Naive B cell (primary cell): ENCODE results near the gene SCN3B. TPM values are rescaled to one million over a fixed set of nuclear protein-coding genes. Genes with fewer than 3 reads are reported as not detected.

Source experiments
- ATAC-seq, 2 donors: fragments of 150-1000 bp; cut with Tn5 transposase; 2 replicates each; pipeline ENCODE4 v1.10.0; 2021; ENCODE audit warnings: low read depth in 2 of 2, mild to moderate bottlenecking in 2 of 2, moderate library complexity in 2 of 2
- DNase-seq: peaks from one replicate; pipeline ENCODE4 v3.0.0; 2022
- H3K27ac Mint-ChIP-seq, 6 donors: one replicate each; pipeline ENCODE4 v1.8.0; 2020 to 2022; ENCODE audit warnings: mild to moderate bottlenecking in 6 of 6, mixed read lengths in 6 of 6, moderate library complexity in 5 of 6, inconsistent platforms in 2 of 6
- H3K27me3 Mint-ChIP-seq, 3 donors: one replicate each; pipeline ENCODE4 v1.8.0; 2021 to 2022; ENCODE audit warnings: mixed read lengths in 3 of 3, mild to moderate bottlenecking in 1 of 3
- H3K36me3 Mint-ChIP-seq, 2 donors: one replicate each; pipeline ENCODE4 v1.8.0; 2020 to 2022; ENCODE audit warnings: mixed read lengths in 2 of 2, inconsistent platforms in 1 of 2, mild to moderate bottlenecking in 1 of 2
- H3K4me1 Mint-ChIP-seq, 3 donors: one replicate each; pipeline ENCODE4 v1.8.0; 2020 to 2022; ENCODE audit warnings: mixed read lengths in 3 of 3, inconsistent platforms in 1 of 3, mild to moderate bottlenecking in 1 of 3, moderate library complexity in 1 of 3
- H3K4me3 Mint-ChIP-seq, 8 donors: one replicate each; pipeline ENCODE4 v1.8.0; 2020 to 2022; ENCODE audit warnings: mild to moderate bottlenecking in 8 of 8, mixed read lengths in 8 of 8, moderate library complexity in 8 of 8, inconsistent platforms in 2 of 8
- H3K9me3 Mint-ChIP-seq, 7 donors: one replicate each; pipeline ENCODE4 v1.8.0; 2020 to 2022; ENCODE audit warnings: mixed read lengths in 7 of 7, mild to moderate bottlenecking in 5 of 7, inconsistent platforms in 2 of 7, moderate library complexity in 1 of 7
- polyA plus RNA-seq, 6 donors: library from polyadenylated mRNA; unstranded; fragments of 300-500 nt; fragmentation: Illumina TruSeq; gene quantifications; one replicate each; pipeline ENCODE4 v1.2.3, GENCODE V29; 2021; ENCODE audit warnings: low read depth in 6 of 6

The SCN3B gene
- polyA plus RNA-seq, 6 donors from 2014 or later = 0.10 TPM; not detected in 5

GRCh38 chr11:123645286-123645975 is 9.0 kb downstream of the SCN3B start:
- peaks cover 21 to 52% (median 41%) of the 10 kb centered on the region in 3 donors for H3K27me3 Mint-ChIP-seq
- no peak for ATAC-seq
- no peak overlapping the region for H3K4me3 Mint-ChIP-seq
- H3K36me3 Mint-ChIP-seq = no peaks in the 10 kb centered on the region
- no peak for DNase-seq
- no peaks in the 10 kb centered on the region for H3K9me3 Mint-ChIP-seq
- no peak overlapping the region for H3K27ac Mint-ChIP-seq
- peaks cover 3 to 6% (median 5%) of the 10 kb centered on the region in 3 donors for H3K4me1 Mint-ChIP-seq

GRCh38 chr11:123642435-123642834 is 12.0 kb downstream of the SCN3B start:
- H3K4me1 Mint-ChIP-seq = peaks cover 3 to 6% (median 5%) of the 10 kb centered on the region in 3 donors
- H3K9me3 Mint-ChIP-seq = peaks cover 0 to 2% (median 0%) of the 10 kb centered on the region in 7 donors
- H3K4me3 Mint-ChIP-seq = no peak overlapping the region
- peaks cover 25 to 76% (median 59%) of the 10 kb centered on the region in 3 donors for H3K27me3 Mint-ChIP-seq
- H3K27ac Mint-ChIP-seq = no peak overlapping the region
- no peaks in the 10 kb centered on the region for H3K36me3 Mint-ChIP-seq
- DNase-seq = no peak
- no peak for ATAC-seq

GRCh38 chr11:123641495-123641840 is 13.0 kb downstream of the SCN3B start:
- H3K9me3 Mint-ChIP-seq = peaks cover 0 to 2% (median 0%) of the 10 kb centered on the region in 7 donors
- no peak for ATAC-seq
- H3K4me1 Mint-ChIP-seq = peaks cover 3 to 6% (median 5%) of the 10 kb centered on the region in 3 donors
- no peak overlapping the region for H3K4me3 Mint-ChIP-seq
- no peak overlapping the region for H3K27ac Mint-ChIP-seq
- DNase-seq = no peak
- peaks cover 20 to 76% (median 59%) of the 10 kb centered on the region in 3 donors for H3K27me3 Mint-ChIP-seq
- H3K36me3 Mint-ChIP-seq = no peaks in the 10 kb centered on the region

- Mint-ChIP-seq H3K4me1 (peaks cover 3 to 6% (median 5%) of the 10 kb centered on the region in 3 donors), H3K27ac (peak overlapping the region in 1 of 6 donors; percentile 15), H3K4me3 (no peak overlapping the region), H3K36me3 (no peaks in the 10 kb centered on the region), H3K27me3 (peaks cover 14 to 70% (median 55%) of the 10 kb centered on the region in 3 donors), H3K9me3 (peaks cover 0 to 2% (median 0%) of the 10 kb centered on the region in 7 donors)
- DNase-seq (peak; percentile 13), ATAC-seq (peak; percentile 51 to 58)
Measured at GRCh38 chr11:123640677-123641494, 13.5 kb downstream of the SCN3B start.

GRCh38 chr11:123640029-123640428 is 14.4 kb downstream of the SCN3B start:
- H3K4me3 Mint-ChIP-seq = no peak overlapping the region
- peaks cover 3 to 6% (median 5%) of the 10 kb centered on the region in 3 donors for H3K4me1 Mint-ChIP-seq
- ATAC-seq (no peak), DNase-seq (no peak)
- peaks cover 16 to 66% (median 58%) of the 10 kb centered on the region in 3 donors for H3K27me3 Mint-ChIP-seq
- H3K27ac Mint-ChIP-seq = no peak overlapping the region
- peaks cover 0 to 2% (median 0%) of the 10 kb centered on the region in 7 donors for H3K9me3 Mint-ChIP-seq
- no peaks in the 10 kb centered on the region for H3K36me3 Mint-ChIP-seq

- DNase-seq = no peak
- no peaks in the 10 kb centered on the region for H3K9me3 Mint-ChIP-seq
- no peaks in the 10 kb centered on the region for H3K36me3 Mint-ChIP-seq
- H3K4me3 Mint-ChIP-seq = no peak overlapping the region
- H3K27me3 Mint-ChIP-seq = peaks cover 14 to 35% (median 20%) of the 10 kb centered on the region in 3 donors
- no peak for ATAC-seq
- no peaks in the 10 kb centered on the region for H3K4me1 Mint-ChIP-seq
- no peak overlapping the region for H3K27ac Mint-ChIP-seq
Measured at GRCh38 chr11:123630126-123630608, 24.3 kb downstream of the SCN3B start.

- ATAC-seq (no peak), DNase-seq (no peak)
- Mint-ChIP-seq H3K9me3 (no peaks in the 10 kb centered on the region), H3K36me3 (no peaks in the 10 kb centered on the region), H3K4me1 (no peaks in the 10 kb centered on the region), H3K27ac (peak overlapping the region in 1 of 6 donors; percentile 8), H3K4me3 (no peak overlapping the region), H3K27me3 (peaks cover 8 to 25% (median 13%) of the 10 kb centered on the region in 3 donors)
Measured at GRCh38 chr11:123628936-123629683, 25.3 kb downstream of the SCN3B start.

- H3K27me3 Mint-ChIP-seq = peaks cover 6 to 12% (median 7%) of the 10 kb centered on the region in 3 donors
- no peak for ATAC-seq
- no peaks in the 10 kb centered on the region for H3K36me3 Mint-ChIP-seq
- DNase-seq = no peak
- H3K9me3 Mint-ChIP-seq = no peaks in the 10 kb centered on the region
- H3K4me1 Mint-ChIP-seq = no peaks in the 10 kb centered on the region
- H3K4me3 Mint-ChIP-seq = no peak overlapping the region
- H3K27ac Mint-ChIP-seq = no peak overlapping the region
Measured at GRCh38 chr11:123624974-123625373, 29.4 kb downstream of the SCN3B start.

GRCh38 chr11:123622576-123622975 is 31.8 kb downstream of the SCN3B start:
- Mint-ChIP-seq H3K36me3 (no peaks in the 10 kb centered on the region), H3K4me3 (no peak overlapping the region), H3K4me1 (no peaks in the 10 kb centered on the region), H3K27ac (no peak overlapping the region), H3K27me3 (no peaks in the 10 kb centered on the region), H3K9me3 (no peaks in the 10 kb centered on the region)
- DNase-seq (no peak), ATAC-seq (no peak)

GRCh38 chr11:123616505-123617198 is 37.8 kb downstream of the SCN3B start:
- Mint-ChIP-seq H3K36me3 (no peaks in the 10 kb centered on the region), H3K27ac (no peak overlapping the region), H3K4me3 (no peak overlapping the region), H3K4me1 (no peaks in the 10 kb centered on the region), H3K27me3 (no peaks in the 10 kb centered on the region), H3K9me3 (no peaks in the 10 kb centered on the region)
- DNase-seq (no peak), ATAC-seq (no peak)

GRCh38 chr11:123611698-123612097 is 42.7 kb downstream of the SCN3B start:
- Mint-ChIP-seq H3K4me3 (no peak overlapping the region), H3K27ac (no peak overlapping the region), H3K9me3 (no peaks in the 10 kb centered on the region), H3K4me1 (no peaks in the 10 kb centered on the region), H3K27me3 (no peaks in the 10 kb centered on the region), H3K36me3 (no peaks in the 10 kb centered on the region)
- DNase-seq = no peak
- ATAC-seq = no peak

- no peaks in the 10 kb centered on the region for H3K27me3 Mint-ChIP-seq
- ATAC-seq = no peak
- H3K9me3 Mint-ChIP-seq = no peaks in the 10 kb centered on the region
- H3K4me3 Mint-ChIP-seq = peak overlapping the region in 1 of 8 donors; percentile 41
- H3K36me3 Mint-ChIP-seq = no peaks in the 10 kb centered on the region
- no peak overlapping the region for H3K27ac Mint-ChIP-seq
- H3K4me1 Mint-ChIP-seq = no peaks in the 10 kb centered on the region
- DNase-seq = no peak
Measured at GRCh38 chr11:123608945-123609344, 45.5 kb downstream of the SCN3B start.

- Mint-ChIP-seq H3K27ac (no peak overlapping the region), H3K36me3 (no peaks in the 10 kb centered on the region), H3K27me3 (no peaks in the 10 kb centered on the region), H3K4me1 (no peaks in the 10 kb centered on the region), H3K4me3 (no peak overlapping the region), H3K9me3 (no peaks in the 10 kb centered on the region)
- no peak for ATAC-seq
- DNase-seq = no peak
Measured at GRCh38 chr11:123608371-123608770, 46.1 kb downstream of the SCN3B start.
